GM12873 (cell line): Measurements from ENCODE around the gene ATP1A1.

Experiments used
- CTCF ChIP-seq: IDR thresholded peaks from 2 replicates; pipeline ENCODE4 v1.5.1; 2012; ENCODE audit warnings: low read depth, mild to moderate bottlenecking, moderate library complexity, low read length, control low read depth; ENCODE audit not compliant: insufficient read depth; ENCODE audit errors: missing control alignments

The ATP1A1 gene

GRCh38 chr1:116372191-116372590 is 853 bp upstream of the ATP1A1 start:
- no peak for TF ChIP-seq CTCF

GRCh38 chr1:116373431-116374352 is 648 bp downstream of the ATP1A1 start:
- TF ChIP-seq CTCF: no peak

- no peak for TF ChIP-seq CTCF
These were observed 1.5 kb downstream of the ATP1A1 start for GRCh38 chr1:116374353-116375147.

GRCh38 chr1:116375148-116375886 is 2.3 kb downstream of the ATP1A1 start:
- no peak for TF ChIP-seq CTCF

DNA sequence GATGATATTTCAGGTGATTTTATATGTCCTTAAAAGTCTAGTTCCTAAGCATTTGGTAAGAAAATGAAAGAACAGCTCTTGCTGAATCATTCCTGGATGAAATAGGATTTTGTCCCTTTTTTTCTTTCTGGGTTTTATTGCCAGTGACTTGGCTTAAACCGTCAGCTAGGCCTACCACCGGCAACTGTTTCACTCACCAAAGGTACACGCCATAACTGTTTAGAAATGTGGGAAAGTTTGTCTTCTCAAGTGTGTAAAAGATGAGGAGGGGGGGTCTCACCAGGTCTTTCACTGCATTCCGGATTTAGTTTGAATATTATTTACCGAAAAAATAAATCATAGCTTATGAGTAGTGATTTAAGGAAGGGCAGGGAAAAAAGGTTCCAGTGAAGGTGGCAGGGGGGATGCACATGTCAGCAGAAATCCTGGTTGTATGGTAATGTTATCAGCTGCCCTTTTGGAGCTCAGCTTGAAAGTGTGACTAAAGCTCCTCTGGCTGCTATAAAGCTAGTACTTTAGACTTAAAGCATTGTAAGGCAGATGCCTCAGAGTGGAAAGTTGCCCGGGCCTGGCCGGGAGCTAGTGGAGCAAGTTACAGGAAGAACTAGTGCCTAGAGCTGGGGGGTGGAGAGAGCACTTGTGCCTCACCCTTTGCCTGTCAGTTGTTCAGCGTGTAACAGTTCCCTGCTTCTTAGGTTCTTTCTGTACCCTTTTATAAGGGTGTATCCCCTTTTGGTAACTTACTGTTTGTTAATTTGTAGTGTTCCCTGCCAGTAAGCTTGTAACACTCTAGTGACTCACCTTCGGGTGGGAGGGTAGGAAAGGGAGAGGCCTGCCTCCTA is 3.1 kb downstream of the ATP1A1 start:
- TF ChIP-seq CTCF: no peak

DNA sequence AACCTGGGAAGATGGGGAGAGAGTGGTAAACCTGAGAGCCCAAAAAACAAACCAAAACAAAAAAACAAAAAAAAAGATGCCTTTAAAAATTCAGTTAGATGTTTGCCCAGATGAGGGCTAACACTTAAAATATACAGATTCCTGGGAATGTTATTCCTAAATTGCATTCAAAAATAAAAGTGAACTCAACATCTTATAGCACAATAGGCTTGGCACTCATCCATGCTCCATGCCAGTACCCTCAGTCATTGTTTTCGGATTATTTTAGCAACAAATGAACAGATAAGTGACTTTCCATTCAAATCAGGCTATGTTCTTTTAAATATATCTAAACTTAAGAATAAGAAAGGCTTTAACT is 3.7 kb downstream of the ATP1A1 start:
- TF ChIP-seq CTCF: no peak
